ENCODE data around the gene IL22RA1.

- no peak for TF ChIP-seq ETS1 (conservative IDR thresholded peaks at IDR 0.05; ENCODE audit: control insufficient read depth, low read depth, low read length)
- TF ChIP-seq HNRNPUL1 (IDR thresholded peaks at IDR 0.05; ENCODE audit: low read length) = no peak
- TF ChIP-seq HMGXB4 (CRISPR knock-in tag; IDR thresholded peaks at IDR 0.05) = no peak
- no peak for TF ChIP-seq ZNF830 (CRISPR knock-in tag; IDR thresholded peaks at IDR 0.05)
- TF ChIP-seq RAD21 (CRISPR knock-in tag; conservative IDR thresholded peaks at IDR 0.05 in 1 of 2, IDR thresholded peaks at IDR 0.05 in 1 of 2) = no peak
- TF ChIP-seq CTCF (IDR thresholded peaks at IDR 0.05 in 2 of 3, conservative IDR thresholded peaks at IDR 0.05 in 1 of 3; ENCODE audit: insufficient read depth in 2 of 3, low read depth in 1 of 3, low read length in 3 of 3) = no peak
- no peak for TF ChIP-seq MAFK (IDR thresholded peaks at IDR 0.05; ENCODE audit: low read length)
- no peak for TF ChIP-seq RFX1 (IDR thresholded peaks at IDR 0.05)
- TF ChIP-seq ETV1 (tag; conservative IDR thresholded peaks at IDR 0.05; ENCODE audit: low read depth) = no peak
- TF ChIP-seq TCF7L2 (IDR thresholded peaks at IDR 0.05; ENCODE audit: low read depth, low read length) = no peak
- no peak for TF ChIP-seq PHF21A (IDR thresholded peaks at IDR 0.05; ENCODE audit: borderline replicate concordance, low read depth)
- TF ChIP-seq CBFB (CRISPR knock-in tag; IDR thresholded peaks at IDR 0.05) = no peak
- no peak for TF ChIP-seq PREB (CRISPR knock-in tag; IDR thresholded peaks at IDR 0.05)
These were observed 15.7 kb downstream of the IL22RA1 start for GRCh38 chr1:24127134-24127800.

Measured in K562 (cell line).